C4-2B (cell line): Measurements from ENCODE around the gene CATSPERZ.

Experiments used
- H3K27ac ChIP-seq: fragments of 450-650 bp; 2 replicates; pipeline ENCODE4 v1.5.1; 2017
- ZFX ChIP-seq: fragments of 450-650 bp; IDR thresholded peaks from 2 replicates; pipeline ENCODE4 v1.6.1; 2017
- TF ChIP-seq, protein P1 (sequence below): fragments of 450-650 bp; conservative IDR thresholded peaks from 2 replicates; pipeline ENCODE4 v1.5.1; 2017; ENCODE audit warnings: mild to moderate bottlenecking

CATSPERZ gene

DNA sequence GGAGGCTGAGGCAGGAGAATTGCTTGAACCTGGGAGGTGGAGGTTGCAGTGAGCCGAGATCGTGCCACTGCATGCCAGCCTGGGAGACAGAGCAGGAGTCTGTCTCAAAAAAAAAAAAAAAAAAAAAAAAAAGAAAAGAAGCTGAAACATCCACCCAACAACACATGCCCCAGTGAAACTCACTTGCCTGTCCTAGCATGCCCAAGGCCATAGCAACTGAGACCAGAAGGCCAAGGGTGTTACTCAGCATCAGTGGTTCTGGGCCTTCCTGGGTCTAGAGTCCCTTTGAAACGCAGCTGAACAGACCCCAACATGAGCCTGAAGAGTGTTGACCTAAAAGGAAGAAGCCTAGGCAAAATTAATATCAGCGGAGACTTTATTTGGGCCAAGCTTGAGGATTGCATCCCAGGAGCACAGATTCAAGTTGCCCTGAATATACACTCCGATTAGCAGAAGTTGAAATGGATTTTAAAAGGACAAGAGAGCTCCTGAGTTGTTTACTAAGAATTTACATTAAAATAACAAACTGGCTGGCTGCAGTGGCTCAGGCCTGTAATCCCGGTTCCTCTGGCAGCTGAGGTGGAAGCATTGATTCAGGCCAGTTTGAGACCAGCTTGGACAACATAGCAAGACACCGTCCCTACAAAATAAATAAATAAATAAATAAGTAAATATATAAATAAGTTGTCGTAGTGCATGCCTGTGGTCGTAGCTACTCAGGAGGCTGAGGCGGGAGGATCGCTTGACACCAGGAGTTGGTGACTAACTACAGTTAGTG, 24.7 kb downstream of the CATSPERZ start:
- no peak for TF ChIP-seq ZFX
- H3K27ac ChIP-seq: no peak overlapping the region

DNA sequence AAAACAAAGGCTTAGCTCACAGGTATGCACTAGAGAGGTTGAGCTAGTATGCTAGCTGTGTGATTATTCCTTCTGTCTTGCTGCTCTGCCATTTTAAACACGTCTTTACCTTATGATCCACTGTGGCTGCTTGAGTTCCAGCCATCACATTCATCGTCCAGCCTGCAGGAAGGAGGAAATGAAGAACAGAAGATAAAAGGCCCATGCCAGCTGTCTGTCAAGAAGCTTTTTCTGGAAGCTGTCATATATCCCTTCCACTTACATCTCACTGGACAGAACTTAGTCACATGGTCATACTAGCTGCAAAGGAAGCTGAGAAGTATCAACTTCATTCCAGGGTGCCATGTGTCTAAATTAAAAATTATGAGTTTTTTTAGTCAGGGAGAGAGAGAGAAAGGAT, 27.2 kb downstream of the CATSPERZ start:
- H3K27ac ChIP-seq: no peak overlapping the region
- no peak for TF ChIP-seq ZFX
- TF ChIP-seq, protein P1, sequence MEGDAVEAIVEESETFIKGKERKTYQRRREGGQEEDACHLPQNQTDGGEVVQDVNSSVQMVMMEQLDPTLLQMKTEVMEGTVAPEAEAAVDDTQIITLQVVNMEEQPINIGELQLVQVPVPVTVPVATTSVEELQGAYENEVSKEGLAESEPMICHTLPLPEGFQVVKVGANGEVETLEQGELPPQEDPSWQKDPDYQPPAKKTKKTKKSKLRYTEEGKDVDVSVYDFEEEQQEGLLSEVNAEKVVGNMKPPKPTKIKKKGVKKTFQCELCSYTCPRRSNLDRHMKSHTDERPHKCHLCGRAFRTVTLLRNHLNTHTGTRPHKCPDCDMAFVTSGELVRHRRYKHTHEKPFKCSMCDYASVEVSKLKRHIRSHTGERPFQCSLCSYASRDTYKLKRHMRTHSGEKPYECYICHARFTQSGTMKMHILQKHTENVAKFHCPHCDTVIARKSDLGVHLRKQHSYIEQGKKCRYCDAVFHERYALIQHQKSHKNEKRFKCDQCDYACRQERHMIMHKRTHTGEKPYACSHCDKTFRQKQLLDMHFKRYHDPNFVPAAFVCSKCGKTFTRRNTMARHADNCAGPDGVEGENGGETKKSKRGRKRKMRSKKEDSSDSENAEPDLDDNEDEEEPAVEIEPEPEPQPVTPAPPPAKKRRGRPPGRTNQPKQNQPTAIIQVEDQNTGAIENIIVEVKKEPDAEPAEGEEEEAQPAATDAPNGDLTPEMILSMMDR: no peak

DNA sequence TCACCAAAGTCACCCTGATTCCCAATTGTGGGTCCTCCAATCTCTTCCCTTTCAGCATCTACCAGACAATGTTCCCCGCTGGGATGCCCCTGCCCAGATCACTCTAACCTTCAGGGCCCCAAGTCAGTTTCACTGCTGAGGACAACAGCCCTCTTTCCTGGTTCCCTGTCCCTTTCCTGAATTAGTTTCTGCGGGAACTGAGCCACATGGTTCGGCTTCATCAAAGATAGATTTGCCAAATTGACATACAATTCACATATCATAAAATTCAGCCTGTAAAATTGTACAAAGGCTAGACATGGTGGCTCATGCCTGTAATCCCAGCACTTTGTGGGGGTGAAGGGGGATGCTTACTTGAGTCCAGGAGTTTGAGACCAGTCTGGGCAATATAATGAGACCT, 27.8 kb downstream of the CATSPERZ start:
- peak overlapping the region; percentile 73; the same call in 1 of the 2 replicates for H3K27ac ChIP-seq
- no peak for TF ChIP-seq ZFX

DNA sequence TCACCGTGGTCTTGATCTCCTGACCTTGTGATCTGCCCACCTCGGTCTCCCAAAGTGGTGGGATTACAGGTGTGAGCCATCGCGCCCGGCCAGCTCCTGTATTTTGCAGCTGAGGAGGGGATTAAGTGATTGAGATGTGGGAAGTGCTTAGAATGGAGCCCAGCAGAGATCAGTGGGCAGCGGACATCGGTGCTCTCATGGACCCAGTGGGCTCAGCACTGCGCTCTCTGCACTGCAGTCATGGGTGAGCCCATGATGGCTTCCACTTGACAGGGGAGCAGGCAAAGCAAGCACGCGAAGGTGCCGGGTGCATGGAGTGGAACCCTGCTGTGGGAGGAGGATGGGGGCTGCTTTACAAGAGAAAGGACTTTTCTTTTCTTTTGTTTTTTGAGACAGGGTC, 30.7 kb downstream of the CATSPERZ start:
- TF ChIP-seq, protein P1: no peak
- no peak for TF ChIP-seq ZFX
- peak overlapping the region; percentile 13 for H3K27ac ChIP-seq

DNA sequence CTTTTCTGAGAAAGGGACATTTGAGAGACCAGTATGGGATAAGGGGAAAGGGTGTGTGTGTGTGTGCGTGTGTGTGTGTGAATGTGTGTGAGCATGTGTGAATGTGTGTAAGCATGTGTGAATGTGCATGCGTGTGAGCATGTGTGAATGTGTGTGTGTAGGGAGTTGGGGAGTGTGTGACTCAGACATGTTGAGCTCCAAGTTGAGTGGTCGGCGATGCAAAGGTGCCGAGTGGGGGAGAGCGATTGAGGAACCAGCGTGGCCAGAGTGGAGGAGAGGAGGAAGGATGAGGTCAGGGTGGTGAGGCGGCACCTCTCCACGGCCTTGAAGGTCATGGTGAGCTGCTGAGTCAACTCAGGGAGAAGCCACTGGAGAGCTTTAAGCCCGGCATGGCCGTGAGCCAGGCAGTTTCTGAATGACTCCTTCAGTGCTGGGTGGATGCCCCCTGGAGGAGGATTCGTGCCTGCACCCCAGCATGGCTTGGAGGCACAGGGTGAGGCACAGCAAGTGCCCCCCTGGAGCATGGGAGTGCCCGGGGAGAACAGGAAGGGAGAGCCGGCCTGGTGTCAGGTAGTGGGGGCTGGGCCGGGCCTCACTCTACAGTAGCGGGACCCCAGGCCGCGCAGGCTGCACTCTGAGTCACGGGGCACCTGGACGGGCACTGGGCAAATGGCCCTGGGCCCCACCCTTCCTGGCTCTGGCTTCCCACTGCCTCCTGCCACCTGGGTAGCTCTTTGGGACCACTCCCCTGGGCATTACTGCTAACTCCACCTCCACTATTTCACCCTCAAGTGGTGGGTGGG, 31.6 kb downstream of the CATSPERZ start:
- TF ChIP-seq, protein P1: no peak; the same call in 1 of the 2 replicates
- no peak for TF ChIP-seq ZFX
- H3K27ac ChIP-seq: peak overlapping the region; percentile 13

DNA sequence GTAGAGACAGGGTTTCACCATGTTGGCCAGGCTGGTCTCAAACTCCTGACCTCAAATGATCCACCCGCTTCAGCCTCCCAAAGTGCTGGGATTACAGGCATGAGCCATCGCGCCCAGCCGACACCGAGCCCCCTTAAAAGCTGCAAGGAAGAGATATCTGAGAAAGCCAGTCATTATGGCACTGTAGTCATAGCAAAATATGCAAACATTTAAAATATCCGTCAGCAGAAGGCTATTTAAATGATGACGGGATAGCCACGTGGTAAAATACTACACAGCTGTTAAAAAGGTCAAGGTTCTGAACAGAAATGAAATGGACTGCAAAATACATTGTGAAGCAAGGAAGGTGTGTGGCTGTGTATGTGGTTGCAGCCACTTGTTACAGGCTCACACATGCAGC, 33.4 kb downstream of the CATSPERZ start:
- H3K27ac ChIP-seq: no peak overlapping the region
- TF ChIP-seq, protein P1: no peak
- TF ChIP-seq ZFX: no peak

DNA sequence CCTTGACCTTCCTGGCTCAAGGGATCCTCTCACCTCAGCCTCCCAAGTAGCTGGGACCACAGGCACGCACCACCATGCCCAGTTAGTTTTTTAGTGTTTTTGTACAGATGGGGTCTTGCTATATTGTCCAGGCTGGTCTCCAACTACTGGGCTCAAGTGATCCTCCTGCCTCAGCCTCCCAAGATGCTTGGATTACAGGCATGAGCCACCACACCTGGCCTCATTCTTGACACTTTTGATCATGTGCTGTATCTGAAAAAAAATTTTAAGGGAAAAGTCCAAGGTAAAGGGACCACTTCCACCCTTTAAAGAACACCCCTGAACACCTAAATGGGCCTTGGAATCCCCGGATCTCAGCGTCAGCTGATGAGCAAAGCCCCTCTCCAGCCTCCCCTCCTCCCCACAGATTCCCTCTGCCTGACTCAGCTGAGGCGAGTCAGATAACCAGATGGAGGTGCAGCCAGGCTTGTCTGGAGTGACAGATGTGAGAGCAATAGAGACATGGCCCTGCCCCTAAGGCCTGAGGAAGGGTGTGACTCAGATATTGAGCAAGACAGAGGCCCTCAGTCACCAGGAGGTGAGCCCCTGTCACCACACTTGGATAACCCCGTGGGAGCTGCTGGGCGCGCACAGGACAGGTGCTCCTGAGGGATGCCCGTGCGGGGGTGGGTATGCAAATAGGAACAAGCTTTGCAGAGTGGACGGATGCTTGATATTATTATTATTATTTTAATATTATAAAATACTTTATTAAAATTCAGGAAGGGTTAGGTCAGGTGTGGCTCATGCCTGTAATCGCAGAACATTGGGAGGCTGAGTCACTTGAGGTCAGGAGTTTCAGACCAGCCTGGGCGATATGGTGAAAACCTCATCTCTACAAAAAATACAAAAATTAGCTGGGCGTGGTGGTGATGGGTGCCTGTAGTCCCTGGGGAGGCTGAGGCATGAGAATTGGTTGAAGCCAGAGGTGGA, 34.9 kb downstream of the CATSPERZ start:
- TF ChIP-seq, protein P1: no peak
- no peak for TF ChIP-seq ZFX
- H3K27ac ChIP-seq: no peak overlapping the region
